Activated naive CD8-positive, alpha-beta T cell (primary cell): Measurements from ENCODE around the gene ADIPOQ.
"Not testable (repeated sequence)": the region's sequence is repeated elsewhere in the genome, so short reads cannot be mapped to it uniquely, and the experiment has no call there.

Source experiments
- H3K27ac Mint-ChIP-seq: one replicate; pipeline ENCODE4 v1.8.0; 2021; ENCODE audit warnings: mixed read lengths
- H3K27me3 Mint-ChIP-seq: one replicate; pipeline ENCODE4 v1.8.0; 2021; ENCODE audit warnings: mixed read lengths
- H3K36me3 Mint-ChIP-seq: one replicate; pipeline ENCODE4 v1.8.0; 2021; ENCODE audit warnings: mixed read lengths
- H3K4me1 Mint-ChIP-seq: one replicate; pipeline ENCODE4 v1.8.0; 2021; ENCODE audit warnings: low read depth, mixed read lengths
- H3K4me3 Mint-ChIP-seq: one replicate; pipeline ENCODE4 v1.8.0; 2021; ENCODE audit warnings: mild to moderate bottlenecking, mixed read lengths
- H3K9me3 Mint-ChIP-seq: one replicate; pipeline ENCODE4 v1.8.0; 2021; ENCODE audit warnings: low read depth, mixed read lengths

Gene ADIPOQ

DNA sequence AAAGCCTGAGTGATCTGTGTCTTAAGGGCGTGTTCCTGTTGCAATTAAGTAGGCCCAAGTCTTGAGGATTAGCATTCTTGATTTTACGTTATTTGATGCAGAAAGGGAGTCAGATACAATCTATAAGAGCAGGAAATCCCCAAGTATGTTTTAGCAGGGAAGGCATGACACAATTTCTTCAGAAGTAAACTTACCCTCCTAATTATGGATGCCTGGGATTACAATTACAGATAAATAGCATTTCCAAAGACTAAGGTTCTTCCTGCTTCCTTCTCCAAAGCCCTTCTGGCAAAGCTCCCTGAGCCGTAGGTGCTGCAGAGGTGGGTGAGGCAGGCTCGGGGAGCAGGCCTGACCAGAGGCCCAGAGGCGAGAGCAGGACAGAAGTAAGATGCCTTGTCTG is 52.9 kb downstream of the ADIPOQ start:
- no peak overlapping the region for H3K4me3 Mint-ChIP-seq
- H3K9me3 Mint-ChIP-seq: no peaks in the 10 kb centered on the region
- H3K27ac Mint-ChIP-seq: no peak overlapping the region
- H3K27me3 Mint-ChIP-seq: no peaks in the 10 kb centered on the region
- peaks cover 3% of the 10 kb centered on the region for H3K36me3 Mint-ChIP-seq
- peaks cover 8% of the 10 kb centered on the region for H3K4me1 Mint-ChIP-seq

DNA sequence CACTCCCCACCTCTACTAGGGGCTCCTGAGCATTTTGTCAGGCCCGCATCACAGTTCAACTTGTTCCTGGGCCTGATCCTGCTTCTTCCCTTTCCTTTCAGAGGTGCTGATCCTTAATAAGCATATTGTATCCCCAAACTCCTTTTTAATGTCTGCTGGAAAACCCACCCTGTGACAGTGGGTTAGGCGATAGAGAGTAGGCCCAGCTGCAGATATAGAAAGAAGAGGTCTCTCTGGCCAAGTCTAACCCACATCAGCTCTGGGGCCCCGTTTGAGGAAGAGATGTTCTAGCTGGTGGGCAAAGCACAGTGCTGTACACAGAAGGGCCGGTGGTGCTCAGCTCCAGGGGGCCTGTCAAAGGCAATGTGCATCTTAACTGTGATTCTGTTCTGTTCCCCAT is 53.5 kb downstream of the ADIPOQ start:
- H3K36me3 Mint-ChIP-seq: peaks cover 3% of the 10 kb centered on the region
- H3K4me3 Mint-ChIP-seq: no peak overlapping the region
- H3K4me1 Mint-ChIP-seq: peaks cover 14% of the 10 kb centered on the region
- H3K27ac Mint-ChIP-seq: no peak overlapping the region
- H3K27me3 Mint-ChIP-seq: no peaks in the 10 kb centered on the region
- H3K9me3 Mint-ChIP-seq: no peaks in the 10 kb centered on the region

DNA sequence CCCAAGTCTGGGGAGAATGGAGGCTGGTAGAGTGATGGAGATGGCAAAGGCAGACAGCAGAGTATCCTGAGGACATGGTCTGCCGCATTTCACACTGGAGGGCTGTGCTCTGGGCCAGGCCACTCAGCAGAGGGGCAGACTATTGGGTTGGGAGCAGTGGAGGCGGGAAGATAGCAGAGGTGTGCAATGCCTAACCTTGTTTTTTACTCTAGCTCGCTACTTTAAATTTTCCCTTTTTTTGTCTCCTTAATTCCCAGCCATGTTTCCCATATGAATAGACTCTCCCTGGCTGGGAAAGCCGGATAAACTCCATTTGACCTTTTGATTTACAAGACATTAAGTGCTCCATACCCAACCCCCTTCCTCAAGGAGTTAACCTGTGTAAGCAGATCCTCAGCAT is 54.4 kb downstream of the ADIPOQ start:
- Mint-ChIP-seq H3K36me3 (peaks cover 3% of the 10 kb centered on the region), H3K9me3 (no peaks in the 10 kb centered on the region), H3K27me3 (no peaks in the 10 kb centered on the region), H3K4me1 (peaks cover 18% of the 10 kb centered on the region), H3K27ac (no peak overlapping the region), H3K4me3 (no peak overlapping the region)

DNA sequence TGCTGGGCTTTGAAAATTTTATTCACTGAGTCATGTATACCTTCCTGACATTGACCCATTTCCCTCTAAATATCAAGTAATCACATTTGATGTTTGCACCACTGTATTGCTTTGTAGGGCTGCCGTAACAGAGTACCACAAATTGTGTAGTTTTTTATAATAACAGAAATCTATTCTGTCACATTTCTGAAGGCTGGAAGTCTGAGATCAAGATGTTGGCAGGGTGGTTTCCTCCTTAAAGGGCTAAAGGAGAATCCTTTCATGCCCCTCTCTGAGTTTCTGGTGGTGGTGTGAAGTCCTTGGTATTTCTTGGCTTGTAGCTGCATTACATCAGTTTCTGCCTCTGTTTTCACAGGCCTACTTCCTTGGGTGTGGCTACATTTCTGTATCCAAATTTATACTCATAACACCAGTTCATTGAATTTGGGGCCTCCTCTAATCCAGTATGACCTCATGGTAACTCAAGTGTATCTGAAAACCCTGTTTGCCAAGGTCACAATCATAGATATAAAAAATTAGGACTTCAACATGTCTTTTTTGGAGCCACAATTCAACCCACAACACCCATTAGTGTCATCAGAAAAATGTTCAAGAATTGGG is 58.7 kb downstream of the ADIPOQ start:
- no peaks in the 10 kb centered on the region for H3K27me3 Mint-ChIP-seq
- peaks cover 3% of the 10 kb centered on the region for H3K9me3 Mint-ChIP-seq
- H3K4me3 Mint-ChIP-seq: no peak overlapping the region
- peaks cover 24% of the 10 kb centered on the region for H3K36me3 Mint-ChIP-seq
- peak overlapping the region; percentile 50 for H3K27ac Mint-ChIP-seq
- H3K4me1 Mint-ChIP-seq: peaks cover 21% of the 10 kb centered on the region

DNA sequence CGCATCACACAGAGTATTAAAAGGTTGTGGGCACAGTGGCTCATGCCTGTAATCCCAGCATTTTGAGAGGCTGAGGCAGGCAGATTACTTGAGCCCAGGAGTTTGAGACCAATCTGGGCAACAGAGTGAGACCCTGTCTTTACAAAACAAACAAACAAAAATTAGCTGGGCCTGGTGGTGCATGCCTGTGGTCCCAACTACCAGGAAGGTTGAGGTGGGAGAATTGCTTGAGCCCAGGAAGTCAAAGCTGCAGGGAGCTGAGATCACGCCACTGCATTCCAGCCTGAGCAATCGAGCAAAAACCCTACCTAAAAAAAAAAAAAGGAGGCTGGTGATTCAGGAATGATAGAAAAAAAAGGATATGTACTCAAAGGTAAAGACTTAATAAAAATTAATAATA is 59.6 kb downstream of the ADIPOQ start:
- Mint-ChIP-seq H3K27me3 (no peaks in the 10 kb centered on the region), H3K4me1 (peaks cover 22% of the 10 kb centered on the region), H3K36me3 (peaks cover 29% of the 10 kb centered on the region), H3K27ac (no peak overlapping the region), H3K9me3 (peaks cover 10% of the 10 kb centered on the region), H3K4me3 (no peak overlapping the region)

DNA sequence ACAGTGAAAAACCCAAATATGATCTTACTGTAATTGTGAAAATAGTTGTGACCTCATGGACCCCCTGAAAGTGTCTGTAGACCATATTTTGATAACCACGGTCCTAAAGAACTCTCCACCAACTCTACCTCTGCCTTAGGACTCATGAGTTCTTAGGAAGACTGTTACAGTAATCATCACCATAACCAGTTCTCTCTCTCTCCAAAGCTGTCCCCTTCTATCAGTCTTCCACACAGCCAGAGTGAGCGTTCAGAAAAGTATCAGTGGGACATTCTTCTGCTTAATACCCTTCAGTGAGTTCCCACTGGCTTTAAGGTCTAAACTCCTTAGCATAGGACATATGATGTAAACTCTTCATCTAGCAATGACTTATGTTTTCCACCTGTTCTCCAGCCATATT is 60.2 kb downstream of the ADIPOQ start:
- H3K9me3 Mint-ChIP-seq: peaks cover 10% of the 10 kb centered on the region
- H3K4me1 Mint-ChIP-seq: peaks cover 22% of the 10 kb centered on the region
- H3K27me3 Mint-ChIP-seq: no peaks in the 10 kb centered on the region
- H3K36me3 Mint-ChIP-seq: peaks cover 30% of the 10 kb centered on the region
- H3K4me3 Mint-ChIP-seq: no peak overlapping the region
- no peak overlapping the region for H3K27ac Mint-ChIP-seq

DNA sequence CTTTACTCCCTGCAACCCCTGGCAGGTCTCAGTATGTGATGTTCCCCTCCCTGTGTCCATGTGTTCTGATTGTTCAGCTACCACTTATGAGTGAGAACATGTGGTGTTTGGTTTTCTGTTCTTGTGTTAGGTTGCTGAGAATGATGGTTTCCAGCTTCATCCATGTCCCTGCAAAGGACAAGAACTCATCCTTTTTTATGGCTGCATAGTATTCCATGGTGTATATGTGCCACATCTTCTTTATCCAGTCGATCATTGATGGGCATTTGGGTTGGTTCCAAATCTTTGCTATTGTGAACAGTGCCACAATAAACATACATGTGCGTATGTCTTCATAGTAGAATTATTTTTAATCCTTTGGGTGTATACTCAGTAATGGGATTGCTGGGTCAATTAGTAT is 61.2 kb downstream of the ADIPOQ start:
- H3K27ac Mint-ChIP-seq, H3K27me3 Mint-ChIP-seq, H3K4me3 Mint-ChIP-seq: not testable (repeated sequence)
- peaks cover 32% of the 10 kb centered on the region for H3K4me1 Mint-ChIP-seq
- H3K36me3 Mint-ChIP-seq: peaks cover 32% of the 10 kb centered on the region
- peaks cover 15% of the 10 kb centered on the region for H3K9me3 Mint-ChIP-seq

DNA sequence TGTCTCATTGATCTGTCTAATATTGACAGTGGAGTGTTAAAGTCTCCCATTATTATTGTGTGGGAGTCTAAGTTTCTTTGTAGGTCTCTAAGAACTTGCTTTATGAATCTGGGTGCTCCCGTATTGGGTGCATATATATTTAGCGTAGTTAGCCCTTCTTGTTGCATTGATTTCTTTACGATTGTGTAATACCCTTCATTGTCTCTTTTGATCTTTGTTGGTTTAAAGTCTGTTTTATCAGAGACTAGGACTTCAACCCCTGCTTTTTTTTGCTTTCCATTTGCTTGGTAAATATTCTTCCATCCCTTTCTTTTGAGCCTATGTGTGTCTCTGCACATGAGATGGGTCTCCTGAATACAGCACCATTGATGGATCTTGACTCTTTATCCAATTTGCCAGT is 64.6 kb downstream of the ADIPOQ start:
- not testable (repeated sequence) for H3K4me3 Mint-ChIP-seq, H3K27me3 Mint-ChIP-seq, H3K27ac Mint-ChIP-seq
- Mint-ChIP-seq H3K36me3 (peaks cover 32% of the 10 kb centered on the region), H3K4me1 (peaks cover 32% of the 10 kb centered on the region), H3K9me3 (peaks cover 15% of the 10 kb centered on the region)
